HG03045 (cell line): ENCODE measurements around the gene SWAP70.
A peak's percentile ranks its signal among the peaks of the same experiment; 100 is the strongest.
"Not testable (repeated sequence)": the region's sequence is repeated elsewhere in the genome, so short reads cannot be mapped to it uniquely, and the experiment has no call there.

Experiments
- ATAC-seq: cut with Tn5 transposase; IDR thresholded peaks from one replicate; pipeline ENCODE4 v1.9.1; 2021; ENCODE audit warnings: mild to moderate bottlenecking, moderate library complexity; ENCODE audit not compliant: unreplicated experiment

The SWAP70 gene

DNA sequence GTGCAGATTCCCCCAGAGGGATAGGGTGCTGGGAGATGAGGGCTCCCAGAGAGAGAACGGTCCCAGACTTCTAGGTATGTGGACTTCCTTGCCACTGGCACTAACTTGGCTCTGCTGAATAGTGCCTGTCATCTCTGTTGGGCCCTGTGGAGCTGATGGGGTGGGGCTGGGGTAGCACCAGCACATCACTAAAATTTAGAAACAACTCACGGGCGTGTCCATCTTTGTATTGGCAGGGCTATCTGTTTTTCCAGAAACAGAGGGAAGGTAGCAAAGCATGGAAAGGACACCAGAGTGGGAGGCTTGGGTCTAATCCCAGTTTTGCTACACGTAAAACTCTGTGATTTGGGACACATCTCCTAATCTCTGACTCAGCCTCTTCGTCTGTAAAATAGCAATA lies 25.8 kb downstream of the SWAP70 start:
- no peak for ATAC-seq

GRCh38 chr11:9691865-9692264 lies 28.0 kb downstream of the SWAP70 start:
- no peak for ATAC-seq

GRCh38 chr11:9692691-9693090 lies 28.8 kb downstream of the SWAP70 start:
- ATAC-seq = no peak

DNA sequence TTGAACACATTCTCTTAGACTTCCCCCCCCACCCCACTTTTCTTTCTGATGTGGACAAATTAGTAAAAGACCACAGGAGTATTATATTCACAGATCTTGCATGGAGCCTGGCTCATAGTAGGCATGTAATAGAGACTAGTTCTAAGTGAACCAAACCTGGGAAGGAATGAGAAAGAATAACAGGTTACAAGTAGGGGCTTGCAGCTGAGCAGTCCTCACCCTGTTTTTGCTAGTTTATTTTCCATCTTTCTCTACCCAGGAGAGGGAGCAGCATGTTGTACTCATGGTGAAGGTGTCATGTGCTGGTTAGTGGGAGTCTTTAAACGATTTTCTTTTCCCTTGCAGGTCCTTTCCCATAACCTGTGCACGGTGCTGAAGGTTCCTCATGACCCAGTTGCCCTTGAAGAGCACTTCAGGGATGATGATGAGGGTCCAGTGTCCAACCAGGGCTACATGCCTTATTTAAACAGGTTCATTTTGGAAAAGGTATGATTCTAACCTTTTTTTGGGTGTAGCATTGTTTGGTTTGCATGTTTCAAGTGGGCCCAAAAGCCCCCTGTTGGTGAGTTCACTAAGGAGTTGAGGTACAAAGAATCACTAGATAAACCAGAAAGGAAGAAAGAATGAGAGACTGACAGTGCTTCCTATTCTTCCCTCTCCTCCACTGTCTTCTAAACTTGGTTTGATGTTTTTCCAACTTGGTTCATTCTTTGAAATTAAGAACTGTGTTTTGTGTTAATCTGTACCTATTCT lies 30.1 kb downstream of the SWAP70 start:
- no peak for ATAC-seq

GRCh38 chr11:9695228-9695627 lies 31.4 kb downstream of the SWAP70 start:
- not testable (repeated sequence) for ATAC-seq

DNA sequence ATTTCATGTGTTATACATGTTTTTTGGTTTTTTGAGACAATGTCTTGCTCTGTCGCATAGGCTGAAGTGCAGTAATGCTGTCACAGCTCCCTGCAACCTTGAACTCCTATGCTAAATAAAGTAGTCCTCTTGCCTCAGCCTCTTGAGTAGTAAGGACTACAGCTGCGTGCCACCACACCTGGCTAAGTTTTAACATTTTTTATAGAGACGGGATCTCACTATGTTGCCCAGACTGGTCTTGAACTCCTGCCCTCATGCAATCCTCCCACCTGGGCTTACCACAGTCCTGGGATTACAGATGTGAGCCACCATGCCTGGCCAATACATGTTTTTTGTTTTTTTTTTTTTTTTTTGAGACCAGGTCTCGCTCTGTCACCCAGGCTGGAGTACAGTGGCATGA lies 33.9 kb downstream of the SWAP70 start:
- ATAC-seq = no peak

GRCh38 chr11:9700105-9700801 lies 36.4 kb downstream of the SWAP70 start:
- ATAC-seq = no peak

DNA sequence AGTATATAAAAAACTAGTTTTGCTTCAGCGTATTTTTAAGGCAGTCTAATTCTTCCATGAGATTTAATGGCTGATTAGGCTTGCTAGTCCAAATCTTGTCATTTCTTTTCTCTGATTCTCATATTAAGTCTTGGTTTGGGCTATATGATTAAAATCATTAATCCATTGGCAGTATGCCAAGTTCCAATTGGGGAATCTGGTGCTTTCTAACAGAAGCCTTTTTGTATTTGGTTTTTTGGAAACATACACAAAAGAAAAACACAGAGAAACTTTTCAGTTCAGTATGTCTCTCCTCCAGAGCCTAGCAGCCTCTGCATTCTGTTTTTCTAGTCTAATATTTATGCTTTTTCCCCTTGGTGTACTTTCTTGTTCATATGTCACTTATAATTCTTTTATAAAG lies 37.9 kb downstream of the SWAP70 start:
- no peak for ATAC-seq

DNA sequence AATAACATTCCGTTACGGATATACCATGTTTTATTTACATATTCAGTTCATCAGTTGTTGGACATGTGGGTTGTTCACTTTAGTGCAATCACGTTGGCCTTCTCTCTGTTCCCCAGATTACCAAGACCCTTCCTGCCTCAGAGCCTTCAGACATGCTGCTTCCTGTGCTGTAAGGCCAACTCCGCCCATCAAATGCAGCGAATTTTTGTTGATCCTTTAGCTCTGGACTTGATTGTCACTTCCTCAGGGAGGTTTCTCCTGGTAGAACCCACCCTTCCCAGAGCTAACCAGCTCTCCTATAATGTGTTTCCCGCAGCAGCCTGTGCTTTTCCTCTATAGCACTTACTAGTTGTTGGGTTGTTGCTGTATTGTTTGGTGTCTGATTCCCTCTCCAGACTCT lies 39.4 kb downstream of the SWAP70 start:
- ATAC-seq = no peak

- no peak for ATAC-seq
Observed at GRCh38 chr11:9704037-9704436, 40.2 kb downstream of the SWAP70 start.

DNA sequence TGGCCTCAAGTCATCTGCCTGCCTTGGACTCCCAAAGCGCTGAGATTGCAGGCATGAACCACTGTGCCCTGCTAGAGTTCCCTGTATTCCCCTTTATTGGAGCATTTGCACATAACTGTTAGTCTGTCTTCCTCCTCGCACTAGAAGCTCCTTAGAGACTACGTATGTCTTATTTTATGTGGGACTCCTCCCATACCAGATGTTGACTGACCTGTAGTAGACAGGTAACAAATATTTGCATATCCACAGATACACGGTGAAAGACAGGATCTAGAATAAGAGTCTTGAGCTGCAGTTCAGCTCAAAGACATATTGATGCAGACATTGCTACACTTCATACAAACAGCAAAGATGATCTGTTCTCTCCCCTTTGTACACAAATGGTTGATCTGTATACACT lies 40.7 kb downstream of the SWAP70 start:
- ATAC-seq = no peak

GRCh38 chr11:9705361-9705760 lies 41.5 kb downstream of the SWAP70 start:
- not testable (repeated sequence) for ATAC-seq

- ATAC-seq = no peak
Observed at GRCh38 chr11:9708544-9708943, 44.7 kb downstream of the SWAP70 start.

DNA sequence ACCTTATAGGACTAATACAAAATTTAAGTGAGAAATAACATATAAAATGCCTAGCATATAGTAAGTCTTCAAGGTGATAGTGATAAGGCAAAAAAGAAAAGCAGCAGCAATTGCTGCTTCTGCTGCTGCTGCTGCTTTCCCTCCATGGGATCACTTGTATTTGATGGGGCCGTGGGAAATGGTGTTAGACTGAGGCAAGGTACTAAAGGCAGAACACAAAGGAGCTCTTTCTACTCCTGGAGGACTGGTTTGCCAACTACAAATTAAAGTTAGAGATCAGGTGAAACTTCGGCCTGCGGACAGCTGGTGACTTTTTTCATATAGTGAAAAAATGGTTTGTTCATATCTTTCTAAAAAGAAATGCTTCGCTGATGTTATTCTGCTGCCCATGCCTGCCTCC lies 46.3 kb downstream of the SWAP70 start:
- no peak for ATAC-seq

DNA sequence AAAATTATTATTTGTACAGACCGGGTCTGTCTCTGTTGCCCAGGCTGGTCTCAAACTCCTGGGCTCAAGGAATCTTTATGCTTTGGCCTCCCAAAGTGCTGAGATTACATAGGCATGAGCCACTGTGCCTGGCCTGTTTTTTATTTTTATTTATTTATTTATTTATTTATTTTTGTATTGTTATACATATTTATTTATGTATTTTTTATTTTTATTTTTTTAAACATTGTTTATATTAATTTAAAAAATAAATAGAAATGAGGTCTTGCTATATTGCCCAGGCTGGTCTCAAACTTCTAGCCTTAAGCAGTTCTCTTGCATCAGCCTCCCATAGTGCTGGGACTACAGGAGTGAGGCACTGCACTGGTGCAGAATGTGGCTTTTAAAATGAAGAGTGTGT lies 47.0 kb downstream of the SWAP70 start:
- ATAC-seq = no peak

DNA sequence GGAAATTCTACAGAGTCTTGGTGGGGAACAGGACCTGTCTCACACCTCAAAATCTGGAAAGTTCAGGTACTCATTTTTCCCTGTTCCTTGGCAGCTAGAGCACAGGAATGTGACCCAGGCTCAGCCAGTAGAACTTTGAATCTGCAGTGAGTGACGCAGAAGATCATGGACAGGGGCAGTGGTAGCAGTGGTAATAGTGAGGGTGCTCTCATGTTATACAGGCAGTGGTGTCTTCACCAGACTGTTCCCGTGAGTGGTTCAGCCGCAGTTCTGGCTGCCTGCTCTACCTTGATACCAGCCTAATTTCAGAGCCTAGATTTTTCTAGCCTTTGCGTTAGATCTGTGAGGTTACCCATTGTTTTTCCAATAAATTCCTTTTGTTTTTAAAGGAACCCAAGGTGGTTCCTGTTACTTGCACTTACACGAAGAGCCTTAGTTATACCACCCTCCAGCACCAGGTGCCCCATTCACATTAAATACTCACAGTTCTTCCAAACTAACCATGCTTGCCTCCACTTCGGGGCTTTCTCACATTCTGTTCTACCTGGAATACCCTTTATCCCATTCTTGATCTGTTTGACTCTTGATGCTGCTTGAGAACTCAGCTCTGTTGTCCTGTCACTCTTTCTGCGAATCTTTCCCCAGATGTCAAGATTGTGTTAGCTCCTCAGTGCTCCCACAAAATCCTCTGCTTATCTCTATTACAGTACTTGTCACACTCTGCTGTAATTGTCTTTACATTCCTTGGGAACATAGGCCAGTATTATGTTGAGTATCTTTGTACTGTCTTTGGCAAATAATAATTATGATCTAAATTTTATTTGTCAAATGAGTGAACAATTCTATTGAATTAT lies 47.8 kb downstream of the SWAP70 start:
- ATAC-seq = no peak

DNA sequence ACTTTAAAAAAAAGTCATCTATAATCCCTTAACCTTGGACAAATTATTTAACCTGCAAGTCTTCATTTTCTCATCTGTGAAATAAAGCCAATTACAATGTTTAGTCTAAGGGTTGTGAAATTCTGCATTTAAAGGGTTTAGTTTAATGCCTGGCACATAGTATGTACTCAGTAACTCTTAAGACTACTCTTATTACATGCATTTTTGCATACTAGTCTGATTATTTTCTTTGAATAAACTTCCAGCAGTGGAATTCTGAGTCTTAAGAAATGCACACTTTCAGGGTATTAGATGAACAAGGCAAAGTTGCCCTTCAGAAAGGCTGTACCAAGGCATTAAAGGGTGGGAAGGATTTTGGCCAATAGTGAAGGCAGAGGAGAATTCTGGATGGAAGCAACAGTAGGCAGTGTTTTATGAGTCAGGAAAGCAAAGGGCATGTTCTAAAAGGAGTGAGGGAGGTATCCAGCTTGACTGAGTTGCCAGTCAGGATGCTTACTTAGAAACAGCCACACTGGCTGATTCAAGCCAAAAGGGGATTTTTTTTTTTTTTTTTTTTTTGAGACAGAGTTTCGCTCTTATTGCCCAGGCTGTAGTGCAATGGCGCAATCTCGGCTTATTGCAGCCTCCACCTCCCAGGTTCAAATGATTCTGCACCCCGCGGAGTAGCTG lies 50.5 kb downstream of the SWAP70 start:
- no peak for ATAC-seq

DNA sequence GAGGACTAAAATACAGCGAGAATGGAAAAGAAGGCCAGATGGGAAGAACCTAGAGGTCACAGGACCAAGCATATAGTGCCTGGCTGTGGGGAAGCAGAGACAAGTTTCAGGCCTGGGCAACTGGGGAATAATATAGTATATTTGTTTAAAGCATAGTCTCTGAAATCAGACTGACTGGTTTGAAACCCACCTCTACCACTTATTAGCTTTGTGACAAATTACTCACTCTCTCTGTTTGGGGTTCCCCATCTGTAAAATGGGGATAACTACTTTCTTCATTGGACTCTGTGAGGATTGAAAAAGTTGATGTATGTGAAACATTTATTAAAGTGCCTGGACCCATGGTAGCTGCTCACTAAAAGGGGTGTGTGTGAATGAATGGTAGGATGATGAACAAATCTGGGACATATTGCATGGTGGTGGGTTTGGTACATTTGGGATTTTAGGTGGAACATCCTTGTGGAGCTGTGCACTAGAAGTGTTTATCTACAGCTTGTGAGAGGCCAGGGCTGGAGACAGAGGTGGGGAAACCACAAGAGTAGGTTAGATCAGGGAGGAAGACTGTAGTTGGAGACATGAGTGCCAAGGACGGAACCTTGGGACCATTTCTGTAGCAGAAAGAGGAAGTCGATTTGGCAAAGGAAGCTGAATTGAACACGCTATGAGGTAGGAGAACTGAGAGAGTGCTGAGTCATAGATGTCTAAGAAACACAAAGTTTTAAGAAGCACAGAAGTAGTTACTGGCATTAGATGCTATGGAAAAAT lies 52.6 kb downstream of the SWAP70 start:
- peak; percentile 61 for ATAC-seq

DNA sequence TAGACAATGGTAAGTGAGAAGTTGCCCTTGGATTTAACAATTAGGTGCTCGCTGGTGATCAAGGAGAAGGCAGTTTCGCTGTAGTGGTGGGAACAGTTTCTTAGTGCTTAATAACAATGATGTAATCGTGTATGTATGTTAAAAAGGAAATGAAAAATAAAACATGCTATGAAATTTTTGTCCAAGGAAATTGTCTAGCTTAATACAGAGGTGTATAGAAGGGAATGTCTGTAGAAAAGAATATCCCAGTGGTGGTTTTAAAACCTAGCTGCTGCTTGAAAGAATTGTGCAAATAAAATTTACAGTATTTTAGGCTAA lies 53.1 kb downstream of the SWAP70 start:
- no peak for ATAC-seq

DNA sequence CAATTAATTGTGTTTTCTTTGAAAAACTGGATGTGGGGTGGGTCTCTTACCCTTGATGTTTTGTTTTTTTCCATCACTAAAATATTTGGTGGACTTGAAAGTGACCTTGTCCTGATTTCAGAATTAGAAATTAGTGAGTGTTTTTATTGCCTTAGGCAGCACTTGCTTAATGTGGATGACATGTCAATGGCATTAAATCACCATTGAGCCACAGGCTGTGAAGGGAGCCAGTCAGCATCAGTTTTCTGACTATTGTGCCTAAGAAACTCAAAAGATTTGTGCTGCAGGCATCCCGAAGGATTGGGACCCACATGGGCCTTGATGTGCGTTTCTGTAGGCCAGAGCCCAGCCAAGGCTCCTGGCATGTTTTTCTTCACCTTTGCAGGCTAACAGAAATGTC lies 53.8 kb downstream of the SWAP70 start:
- no peak for ATAC-seq

DNA sequence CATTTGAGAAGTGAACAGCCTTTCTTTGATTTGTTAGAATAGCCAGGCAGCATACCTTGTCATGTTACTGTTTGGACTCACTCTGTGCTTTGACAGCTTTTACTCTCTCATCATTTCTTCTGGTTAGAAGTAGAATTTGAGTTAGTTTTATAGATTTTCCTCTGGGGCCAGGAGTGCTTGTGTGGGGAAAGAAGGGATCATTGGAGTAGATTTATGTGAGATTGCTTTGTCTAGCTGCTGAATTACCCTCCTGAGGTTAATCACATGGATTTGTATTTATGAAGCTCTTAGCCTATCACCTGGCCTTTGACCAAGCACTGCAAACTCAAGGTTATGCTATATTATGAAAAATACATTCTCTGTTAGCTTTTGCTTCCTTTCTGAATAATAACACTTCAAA lies 54.3 kb downstream of the SWAP70 start:
- no peak for ATAC-seq
